Astrocyte (in vitro differentiated cells and primary cell): Measurements from ENCODE around the gene NXN.

Experiments used
- EZH2 ChIP-seq: IDR thresholded peaks from 2 replicates; pipeline ENCODE4 v1.6.1; 2012; ENCODE audit warnings: mild to moderate bottlenecking, low read length, inconsistent platforms; ENCODE audit not compliant: insufficient read depth
- TF ChIP-seq, protein P1 (sequence below): IDR thresholded peaks from 2 replicates; pipeline ENCODE4 v1.5.1; 2011; ENCODE audit warnings: low read depth, mild to moderate bottlenecking, inconsistent platforms, low read length, moderate library complexity; ENCODE audit not compliant: insufficient read depth

DNA sequence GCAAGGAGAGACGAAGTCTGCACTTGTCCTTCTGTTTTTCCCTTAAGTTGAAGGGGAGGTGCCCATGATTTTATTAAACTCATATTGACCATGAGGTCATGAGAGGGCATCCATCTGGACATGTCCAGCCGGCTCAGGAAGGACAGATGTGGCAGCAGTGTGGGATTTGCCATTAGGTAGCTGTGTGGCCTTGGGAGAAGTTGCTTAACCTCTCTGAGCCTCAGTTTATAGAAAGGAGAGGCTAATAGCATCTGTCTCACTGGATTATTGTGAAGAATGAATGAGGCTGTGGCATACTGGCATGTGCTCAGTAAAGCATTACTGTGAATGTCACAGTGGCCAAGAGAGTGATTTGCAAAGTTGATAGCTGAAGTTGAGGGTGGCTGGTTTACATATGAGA is 18.5 kb upstream of the NXN start:
- TF ChIP-seq, protein P1, sequence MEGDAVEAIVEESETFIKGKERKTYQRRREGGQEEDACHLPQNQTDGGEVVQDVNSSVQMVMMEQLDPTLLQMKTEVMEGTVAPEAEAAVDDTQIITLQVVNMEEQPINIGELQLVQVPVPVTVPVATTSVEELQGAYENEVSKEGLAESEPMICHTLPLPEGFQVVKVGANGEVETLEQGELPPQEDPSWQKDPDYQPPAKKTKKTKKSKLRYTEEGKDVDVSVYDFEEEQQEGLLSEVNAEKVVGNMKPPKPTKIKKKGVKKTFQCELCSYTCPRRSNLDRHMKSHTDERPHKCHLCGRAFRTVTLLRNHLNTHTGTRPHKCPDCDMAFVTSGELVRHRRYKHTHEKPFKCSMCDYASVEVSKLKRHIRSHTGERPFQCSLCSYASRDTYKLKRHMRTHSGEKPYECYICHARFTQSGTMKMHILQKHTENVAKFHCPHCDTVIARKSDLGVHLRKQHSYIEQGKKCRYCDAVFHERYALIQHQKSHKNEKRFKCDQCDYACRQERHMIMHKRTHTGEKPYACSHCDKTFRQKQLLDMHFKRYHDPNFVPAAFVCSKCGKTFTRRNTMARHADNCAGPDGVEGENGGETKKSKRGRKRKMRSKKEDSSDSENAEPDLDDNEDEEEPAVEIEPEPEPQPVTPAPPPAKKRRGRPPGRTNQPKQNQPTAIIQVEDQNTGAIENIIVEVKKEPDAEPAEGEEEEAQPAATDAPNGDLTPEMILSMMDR: no peak
- TF ChIP-seq EZH2: no peak
